Fibroblast of the aortic adventitia (primary cell): ENCODE data around the gene NSUN2. TPM values are rescaled to one million over a fixed set of nuclear protein-coding genes. Genes with fewer than 3 reads are reported as not detected.

Experiments
- DNase-seq: peaks from one replicate; pipeline ENCODE4 v3.0.0-alpha.2; 2010; ENCODE audit warnings: low read depth
- H3K4me3 ChIP-seq: 2 replicates; pipeline ENCODE4 v1.5.1; 2011; ENCODE audit warnings: low read depth, mild to moderate bottlenecking, control low read depth, low read length, moderate library complexity
- CTCF ChIP-seq: IDR thresholded peaks from 2 replicates; pipeline ENCODE4 v1.5.1; 2011; ENCODE audit warnings: mild to moderate bottlenecking, low read length, control low read depth, inconsistent platforms; ENCODE audit not compliant: insufficient read depth
- total RNA-seq: library from RNA; depleted of rRNA; stranded (reverse); fragments of >200 nt; gene quantifications from 2 replicates; pipeline ENCODE4 v1.2.3, GENCODE V29; 2012; ENCODE audit warnings: low replicate concordance

The NSUN2 gene
- total RNA-seq, 1 donor, result 29.0 TPM

GRCh38 chr5:6601816-6602215 is 31.0 kb downstream of the NSUN2 start:
- no peak for DNase-seq
- no peak for TF ChIP-seq CTCF
- H3K4me3 ChIP-seq, result no peak overlapping the region

DNA sequence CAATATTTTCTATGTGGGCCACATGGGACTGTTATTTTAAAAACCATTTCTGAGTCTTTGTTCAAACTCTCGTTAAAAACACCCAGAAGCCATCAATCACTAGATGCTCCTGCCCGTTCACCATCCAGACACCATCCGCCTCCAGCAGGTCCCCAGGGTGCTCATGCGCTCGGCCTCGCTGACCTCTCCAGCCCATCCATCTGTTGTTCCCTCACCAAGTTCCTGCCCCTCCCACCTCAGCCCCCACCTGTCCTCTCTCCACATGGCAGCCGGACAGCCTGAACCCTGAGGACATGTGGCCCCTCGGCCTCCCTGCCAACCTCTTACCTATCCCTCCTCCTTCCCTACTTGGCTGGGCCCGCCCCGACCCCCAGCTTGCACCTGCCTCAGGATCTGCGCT is 31.6 kb downstream of the NSUN2 start:
- DNase-seq, result no peak
- no peak for TF ChIP-seq CTCF
- no peak overlapping the region for H3K4me3 ChIP-seq

- H3K4me3 ChIP-seq, result no peak overlapping the region
- no peak for TF ChIP-seq CTCF
- DNase-seq, result no peak
Observed at GRCh38 chr5:6599739-6600138, 33.1 kb downstream of the NSUN2 start.

- no peak overlapping the region for H3K4me3 ChIP-seq
- DNase-seq, result peak; percentile 58
- no peak for TF ChIP-seq CTCF
Observed at GRCh38 chr5:6598351-6598900, 34.4 kb downstream of the NSUN2 start.

GRCh38 chr5:6597557-6597956 is 35.3 kb downstream of the NSUN2 start:
- no peak for DNase-seq
- no peak overlapping the region for H3K4me3 ChIP-seq
- TF ChIP-seq CTCF, result no peak

GRCh38 chr5:6596388-6596787 is 36.5 kb downstream of the NSUN2 start:
- H3K4me3 ChIP-seq, result no peak overlapping the region
- TF ChIP-seq CTCF, result no peak
- no peak for DNase-seq

GRCh38 chr5:6595405-6595804 is 37.4 kb downstream of the NSUN2 start:
- H3K4me3 ChIP-seq, result no peak overlapping the region
- DNase-seq, result no peak
- TF ChIP-seq CTCF, result no peak
